Activated T-cell treated with anti-CD3 and anti-CD28 coated beads, Interleukin-2, amount 50 U/mL, for 48 hours (primary cell): ENCODE results near the gene ERICH6.

Source experiments
- DNase-seq, 2 experiments: peaks; one replicate each; pipeline ENCODE4 v3.0.0-alpha.2; 2020

ERICH6 gene

DNA sequence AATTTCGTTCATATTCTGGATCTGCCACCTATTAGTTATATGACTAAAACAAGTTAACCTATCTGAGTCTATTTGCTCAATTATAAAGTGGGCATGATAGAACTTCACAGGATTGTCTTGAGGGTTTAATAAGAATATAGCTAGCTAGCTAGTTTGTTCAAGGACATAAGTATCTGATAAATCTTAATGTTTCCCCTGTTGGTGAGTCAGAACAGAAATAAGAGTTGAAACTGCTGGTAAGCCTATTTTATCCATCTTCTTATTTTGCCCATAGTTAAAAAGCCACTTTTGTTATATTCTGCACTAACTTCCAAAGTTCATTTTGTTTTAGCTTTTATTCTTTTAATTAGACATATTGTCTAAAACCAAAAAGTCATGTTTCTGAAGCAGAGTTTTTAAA lies 91.2 kb downstream of the ERICH6 start:
- no peak for DNase-seq

DNA sequence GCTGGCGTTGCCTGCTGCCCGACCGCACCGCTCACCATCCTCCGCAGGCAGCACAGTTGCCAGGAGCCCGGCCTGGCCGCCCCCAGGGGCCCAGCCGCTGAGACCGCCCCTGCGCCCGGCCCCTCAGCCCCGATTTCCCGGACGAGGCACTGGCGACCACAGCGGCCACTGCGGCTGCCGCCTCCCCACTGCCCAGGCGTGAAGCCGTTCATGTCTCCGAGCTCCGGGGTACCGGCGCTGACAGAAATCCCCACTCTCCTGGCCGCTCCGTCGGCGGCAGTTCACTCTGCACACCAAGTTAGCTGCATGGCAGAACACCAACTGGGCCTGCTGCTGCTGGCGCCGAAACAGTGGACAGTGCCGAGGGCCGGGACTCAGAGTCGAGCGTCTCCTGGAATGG lies 92.1 kb downstream of the ERICH6 start:
- no peak for DNase-seq

DNA sequence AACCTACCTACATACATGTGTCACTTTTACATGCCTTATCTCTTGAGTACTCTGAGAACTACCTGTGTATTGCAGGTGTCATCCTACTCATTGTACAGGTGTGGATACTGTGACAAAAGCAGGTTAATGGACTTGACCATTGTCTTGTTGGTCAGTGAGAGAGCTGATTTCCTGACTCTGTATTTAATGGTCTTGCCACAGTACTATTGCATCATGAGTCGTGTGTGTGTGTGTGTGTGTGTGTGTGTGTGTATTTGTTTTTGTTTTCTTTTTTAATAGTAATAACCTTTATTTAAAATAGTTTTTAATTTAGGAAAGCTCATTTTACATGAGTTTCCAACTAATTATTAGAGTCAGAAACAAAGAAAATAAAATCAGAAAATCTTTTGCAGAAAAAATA lies 92.9 kb downstream of the ERICH6 start:
- no peak for DNase-seq

DNA sequence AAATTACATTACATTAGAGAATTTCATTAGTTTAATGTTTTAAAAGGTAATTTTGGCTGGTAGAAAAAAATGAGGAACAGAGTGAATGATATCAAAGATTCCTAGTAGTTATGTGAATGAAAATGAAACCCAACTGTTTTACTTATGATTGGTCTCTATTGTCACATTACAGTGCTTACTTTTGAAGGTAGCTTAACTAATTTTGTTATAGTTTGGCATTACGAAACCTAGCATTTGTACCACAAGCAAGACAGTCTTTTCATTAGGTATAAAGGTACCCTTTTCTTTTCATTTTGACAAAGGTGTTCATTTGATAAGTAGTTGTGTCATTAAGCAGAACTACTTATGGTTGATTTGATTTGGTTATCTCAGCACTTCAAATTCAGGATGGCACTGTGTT lies 93.7 kb downstream of the ERICH6 start:
- no peak for DNase-seq
